Mammary epithelial cell (primary cell): ENCODE measurements around the gene PRRC2B.

Experiments
- CTCF ChIP-seq, 2 donors: IDR thresholded peaks in 1 of 2; conservative IDR thresholded peaks in 1 of 2; 2 replicates each; pipeline ENCODE4 v1.5.1; 2011 to 2012; ENCODE audit warnings: inconsistent platforms in 2 of 2, low read length in 2 of 2, mild to moderate bottlenecking in 2 of 2, control low read depth in 1 of 2, low read depth in 1 of 2; ENCODE audit not compliant: insufficient read depth in 1 of 2; ENCODE audit errors: extremely low read depth in 1 of 2
- EZH2 ChIP-seq: IDR thresholded peaks from 2 replicates; pipeline ENCODE4 v1.6.1; 2012; ENCODE audit warnings: low read length, inconsistent platforms, borderline replicate concordance

GRCh38 chr9:131405858-131406537 lies 12.1 kb downstream of the PRRC2B start:
- TF ChIP-seq EZH2 (no peak), CTCF (conservative IDR thresholded peaks at IDR 0.05 in 1 of 2, IDR thresholded peaks at IDR 0.05 in 1 of 2; ENCODE audit: extremely low read depth in 1 of 2, insufficient read depth in 1 of 2, low read depth in 1 of 2, low read length in 2 of 2) (no peak)
